HG03558 (cell line): ENCODE results near the gene CHD2.
"Not testable (repeated sequence)": the region's sequence is repeated elsewhere in the genome, so short reads cannot be mapped to it uniquely, and the experiment has no call there.

Source experiments
- ATAC-seq: cut with Tn5 transposase; IDR thresholded peaks from one replicate; pipeline ENCODE4 v1.9.1; 2021; ENCODE audit warnings: moderate number of reproducible peaks; ENCODE audit not compliant: unreplicated experiment; ENCODE audit errors: extremely low read depth

Gene CHD2

DNA sequence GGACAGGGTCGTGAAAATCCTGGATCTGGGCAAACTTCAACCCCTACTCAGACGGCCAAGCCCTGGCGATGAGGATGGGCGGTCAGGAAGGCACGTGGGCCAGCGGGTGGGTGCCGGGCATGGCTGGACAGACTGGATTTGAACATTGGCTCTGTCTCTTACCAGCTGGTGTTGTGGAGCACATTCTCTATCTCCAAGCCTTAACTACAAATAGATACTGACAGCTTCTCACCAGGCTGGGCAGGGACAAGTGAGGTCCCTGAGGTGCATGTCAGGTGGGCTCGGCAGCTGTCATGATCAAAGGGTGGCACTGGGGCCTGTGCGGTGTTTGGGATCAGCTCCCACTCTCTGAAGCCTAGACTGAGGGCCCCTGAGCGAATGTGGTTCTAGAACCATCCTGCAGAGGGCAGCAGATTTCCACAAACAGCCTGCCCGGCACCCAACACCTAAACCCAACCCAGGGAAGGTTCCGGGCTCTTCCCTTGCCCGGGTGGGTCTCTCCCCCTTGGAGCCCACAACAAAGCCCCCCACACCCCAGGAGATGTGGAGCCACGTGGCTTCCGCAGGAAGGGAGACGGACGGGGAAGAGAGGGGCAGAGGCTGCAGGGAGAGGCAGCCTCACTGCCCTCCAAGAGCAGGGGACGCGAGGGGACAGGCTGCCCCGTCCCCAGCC, 130.4 kb downstream of the CHD2 start:
- ATAC-seq, result peak; percentile 69

DNA sequence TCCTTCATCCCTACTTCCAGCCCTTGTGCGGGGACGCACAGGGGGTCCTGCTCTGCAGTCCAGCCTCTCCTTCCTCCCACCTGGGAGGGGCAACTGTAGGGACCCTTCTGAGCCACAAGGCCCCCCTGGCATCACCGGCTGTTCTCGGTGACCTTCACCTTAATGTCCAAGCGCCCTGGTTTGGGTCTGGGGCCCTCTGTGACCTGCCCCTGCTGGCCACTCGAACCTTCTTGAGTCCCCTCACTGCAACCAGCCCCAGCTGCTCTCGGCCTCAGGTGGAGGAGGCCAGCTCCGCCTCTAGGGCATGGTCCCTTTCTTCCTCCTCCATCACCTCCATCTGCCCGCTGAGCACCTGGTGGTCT, 131.0 kb downstream of the CHD2 start:
- ATAC-seq, result no peak

DNA sequence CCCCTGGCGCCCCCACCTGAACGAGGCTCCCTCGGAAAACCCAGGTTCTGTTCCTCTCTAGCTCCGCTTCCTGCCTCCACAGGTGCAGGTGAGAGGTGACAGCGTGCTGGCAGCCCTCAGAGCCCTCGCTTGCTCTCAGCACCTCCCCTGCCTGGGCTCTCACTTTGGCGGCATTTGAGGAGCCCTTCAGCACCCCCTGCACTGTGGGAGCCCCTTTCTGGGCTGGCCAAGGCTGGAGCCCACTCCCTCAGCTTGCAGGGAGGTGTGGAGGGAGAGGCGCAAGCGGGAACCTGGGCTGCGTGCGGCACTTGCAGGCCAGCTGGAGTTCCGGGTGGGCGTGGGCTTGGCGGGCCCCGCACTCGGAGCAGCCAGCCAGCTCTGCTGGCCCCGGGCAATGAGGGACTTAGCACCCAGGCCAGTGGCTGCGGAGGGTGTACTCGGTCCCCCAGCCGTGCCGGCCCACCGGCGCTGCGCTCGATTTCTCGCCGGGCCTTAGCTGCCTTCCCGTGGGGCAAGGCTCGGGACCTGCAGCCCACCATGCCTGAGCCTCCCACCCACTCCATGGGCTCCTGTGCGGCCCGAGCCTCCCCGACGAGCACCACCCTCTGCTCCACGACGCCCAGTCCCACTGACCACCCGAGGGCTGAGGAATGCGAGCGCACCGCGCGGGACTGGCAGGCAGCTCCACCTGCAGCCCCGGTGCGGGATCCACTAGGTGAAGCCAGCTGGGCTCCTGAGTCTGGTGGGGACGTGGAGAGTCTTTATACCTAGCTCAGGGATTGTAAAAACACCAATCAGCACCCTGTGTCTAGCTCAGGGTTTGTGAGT, 131.6 kb downstream of the CHD2 start:
- not testable (repeated sequence) for ATAC-seq

DNA sequence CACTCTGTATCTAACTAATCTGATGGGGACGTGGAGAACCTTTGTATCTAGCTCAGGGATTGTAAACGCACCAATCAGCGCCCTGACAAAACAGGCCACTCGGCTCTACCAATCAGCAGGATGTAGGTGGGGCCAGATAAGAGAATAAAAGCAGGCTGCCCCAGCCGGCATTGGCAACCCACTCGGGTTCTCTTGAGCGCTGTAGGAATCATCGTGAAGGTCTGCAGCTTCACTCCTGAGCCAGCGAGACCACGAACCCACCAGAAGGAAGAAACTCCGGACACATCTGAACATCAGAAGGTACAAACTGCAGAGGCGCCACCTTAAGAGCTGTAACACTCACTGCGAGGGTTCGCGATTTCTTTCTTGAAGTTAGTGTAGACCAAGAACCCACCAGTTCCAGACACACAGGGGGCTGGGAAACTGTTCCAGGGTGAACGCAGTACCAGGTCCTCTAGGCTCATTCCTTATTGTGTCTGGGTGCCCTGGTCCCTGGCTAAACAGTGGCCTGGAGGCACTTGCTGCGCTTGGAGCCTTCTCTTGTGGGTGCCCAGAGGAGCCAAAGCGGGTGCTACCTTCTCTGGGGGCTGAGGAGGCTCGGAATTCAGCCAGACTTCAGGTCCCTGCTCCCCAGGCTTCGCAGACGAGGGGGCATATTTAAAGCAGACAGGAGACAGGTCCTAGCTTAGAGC, 132.5 kb downstream of the CHD2 start:
- not testable (repeated sequence) for ATAC-seq

DNA sequence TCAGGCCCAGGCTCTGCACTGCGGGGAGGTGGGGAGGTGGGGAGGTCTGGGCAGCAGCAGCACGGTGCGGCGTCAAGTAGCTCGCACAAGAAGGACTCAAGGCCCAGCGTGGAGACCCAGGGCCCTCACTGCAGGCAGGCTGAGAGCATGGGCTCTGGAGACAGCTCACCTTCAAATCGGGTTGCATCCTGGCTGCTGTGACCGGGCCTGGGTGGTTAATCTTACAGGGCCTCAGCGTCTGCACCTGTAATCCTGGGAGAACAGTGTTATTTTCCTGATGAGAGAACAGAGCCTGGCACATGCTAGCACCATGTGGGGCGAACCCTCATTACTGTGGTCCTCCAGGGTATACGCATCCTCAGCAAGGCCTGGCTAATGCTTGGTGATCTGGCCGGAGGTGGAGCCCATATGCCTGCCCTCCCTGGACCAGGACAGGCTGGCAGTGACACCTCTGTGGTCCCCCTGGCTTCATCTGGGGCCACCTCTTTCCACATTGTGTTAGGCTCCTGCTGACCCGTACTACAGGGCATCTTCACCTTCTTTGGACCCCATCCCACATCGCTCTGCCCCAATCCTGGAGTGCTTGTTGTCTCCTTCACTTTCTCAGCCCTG, 133.4 kb downstream of the CHD2 start:
- ATAC-seq, result no peak

DNA sequence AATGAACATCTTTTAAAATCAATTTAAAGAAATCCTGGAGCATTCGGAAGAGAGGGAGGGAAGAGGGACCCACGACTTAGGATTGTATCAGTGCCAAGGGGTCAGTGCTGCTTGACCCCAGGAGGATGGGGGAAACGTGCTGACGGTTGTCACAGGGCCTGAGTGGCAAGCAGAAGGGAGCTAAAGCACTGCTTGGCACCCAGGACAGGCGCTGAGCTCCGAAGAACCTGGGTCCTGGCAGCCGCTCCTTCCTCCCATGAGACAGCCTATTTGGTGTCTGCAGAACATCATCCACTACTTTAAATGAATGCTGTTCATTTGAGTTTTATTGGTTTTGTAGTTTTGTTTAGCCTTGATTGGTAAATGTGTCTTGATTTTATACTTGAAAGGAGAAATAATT, 134.4 kb downstream of the CHD2 start:
- ATAC-seq, result no peak

DNA sequence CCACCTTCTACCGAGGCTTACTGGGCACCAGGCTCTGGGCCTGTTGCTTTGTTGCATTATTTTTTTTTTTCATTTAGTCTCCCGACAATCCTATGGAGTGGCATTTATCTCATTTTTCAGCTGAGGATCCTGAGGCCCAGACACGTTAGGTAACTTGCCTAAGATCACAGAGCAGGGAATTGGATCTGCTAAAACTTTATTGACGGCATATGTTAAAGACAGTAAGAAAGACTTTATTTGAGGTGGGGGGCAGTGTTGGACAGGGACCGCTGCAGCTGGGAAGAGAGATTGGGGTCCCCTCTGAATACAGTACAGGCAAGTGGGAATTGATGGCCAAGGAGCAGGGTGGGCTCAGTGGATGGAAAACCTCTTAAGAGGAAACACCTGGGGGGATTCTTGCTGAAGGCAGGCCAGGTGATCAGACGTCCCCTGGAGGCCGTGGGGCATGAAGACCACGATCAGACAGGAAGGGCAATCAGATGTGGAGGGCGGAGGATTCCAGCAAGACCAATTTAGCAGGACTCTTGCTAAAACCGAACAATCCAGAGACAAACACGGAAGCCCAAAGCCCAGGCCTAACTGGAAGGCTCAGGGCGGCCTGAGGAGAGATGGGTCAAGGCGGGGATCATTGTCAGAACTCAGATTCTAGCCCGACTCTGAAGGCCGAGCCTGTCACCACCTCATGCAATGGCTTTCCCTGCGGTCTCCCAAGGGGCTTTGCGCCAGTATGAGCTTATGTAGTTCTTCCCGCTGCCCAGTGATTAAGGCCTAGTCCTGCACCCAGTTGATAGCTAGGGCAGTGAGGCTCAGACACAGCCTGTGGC, 135.2 kb downstream of the CHD2 start:
- no peak for ATAC-seq

DNA sequence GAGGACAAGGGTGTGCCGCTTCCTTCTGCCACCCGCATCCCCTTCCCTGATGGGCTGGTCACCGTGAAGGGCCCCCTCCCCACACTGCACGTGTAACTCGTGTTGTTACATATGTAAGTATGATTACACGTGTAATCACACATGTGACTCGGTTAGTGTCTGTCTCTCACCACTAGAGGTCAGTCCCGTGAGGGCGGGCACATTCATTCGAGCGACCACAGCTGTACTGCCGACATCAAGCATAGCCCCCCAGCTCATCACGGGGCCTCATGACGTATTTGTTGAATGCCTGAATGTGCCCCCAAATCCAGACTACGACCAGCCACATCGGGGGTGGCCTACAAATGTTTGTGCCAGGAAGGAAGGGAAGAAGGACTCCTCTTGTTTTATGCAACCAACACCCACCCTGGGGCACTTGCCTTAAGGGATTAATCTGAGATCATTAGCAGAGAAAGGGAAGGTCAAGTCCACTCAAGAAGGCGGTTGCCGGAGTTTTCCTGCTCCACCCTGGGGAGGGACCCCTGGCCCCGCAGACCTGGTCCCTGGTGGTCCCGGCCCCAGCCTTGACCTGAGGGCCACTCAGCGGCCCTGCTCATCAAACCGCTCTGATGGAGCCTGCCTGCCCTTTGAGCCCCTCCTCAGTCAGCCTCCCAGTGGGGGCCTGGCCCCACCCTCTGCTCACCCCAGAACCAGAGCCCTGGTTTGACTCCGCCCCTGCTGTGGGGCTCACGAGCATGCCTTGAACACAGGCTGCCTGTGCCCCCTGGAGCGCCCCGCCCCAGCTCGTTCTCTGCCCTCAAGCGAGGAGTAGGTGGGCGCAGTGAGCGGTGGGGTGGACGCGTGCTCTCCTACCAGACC, 136.1 kb downstream of the CHD2 start:
- peak; percentile 84 for ATAC-seq

DNA sequence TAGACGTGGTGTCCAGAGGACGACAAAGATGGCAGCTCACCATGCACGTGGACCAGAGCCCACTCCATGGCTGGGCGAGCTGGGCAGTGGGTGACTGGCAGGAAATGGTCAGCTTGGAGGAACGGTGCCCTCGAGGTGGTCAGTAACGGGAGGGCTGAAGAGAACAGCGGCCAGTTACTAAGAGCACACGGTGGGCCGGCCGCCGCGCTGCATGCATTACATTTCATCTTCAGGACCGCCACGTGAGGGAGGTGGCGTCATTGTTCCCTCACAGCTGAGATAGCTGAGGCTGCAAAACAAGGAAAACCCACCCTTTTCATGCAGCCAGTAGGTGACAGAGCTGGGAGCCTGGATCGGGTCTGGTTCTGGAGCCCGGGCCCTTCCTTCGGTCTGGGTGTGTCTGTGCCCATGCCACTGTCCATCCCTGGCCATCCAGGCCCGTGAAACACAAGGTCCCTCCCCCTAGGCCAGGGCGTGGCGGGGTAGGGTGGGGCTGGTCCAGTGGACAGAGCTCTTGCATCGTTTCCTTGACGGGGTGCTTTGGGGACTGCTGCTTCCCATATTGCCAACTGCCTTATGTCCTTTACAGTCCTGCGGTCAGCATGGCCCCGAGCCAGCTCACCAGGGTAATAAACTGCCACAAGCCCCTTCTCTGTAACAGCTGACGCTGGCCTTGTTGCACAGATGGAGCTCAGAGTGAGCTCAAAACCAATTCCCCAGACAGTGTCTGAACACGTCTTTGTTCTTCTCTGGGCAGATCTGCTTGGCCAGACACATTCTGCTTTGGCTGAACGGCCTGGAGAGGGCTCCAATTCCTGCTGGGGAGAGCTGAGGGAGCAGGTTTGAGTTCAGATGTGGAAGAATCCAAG, 137.1 kb downstream of the CHD2 start:
- ATAC-seq, result no peak

DNA sequence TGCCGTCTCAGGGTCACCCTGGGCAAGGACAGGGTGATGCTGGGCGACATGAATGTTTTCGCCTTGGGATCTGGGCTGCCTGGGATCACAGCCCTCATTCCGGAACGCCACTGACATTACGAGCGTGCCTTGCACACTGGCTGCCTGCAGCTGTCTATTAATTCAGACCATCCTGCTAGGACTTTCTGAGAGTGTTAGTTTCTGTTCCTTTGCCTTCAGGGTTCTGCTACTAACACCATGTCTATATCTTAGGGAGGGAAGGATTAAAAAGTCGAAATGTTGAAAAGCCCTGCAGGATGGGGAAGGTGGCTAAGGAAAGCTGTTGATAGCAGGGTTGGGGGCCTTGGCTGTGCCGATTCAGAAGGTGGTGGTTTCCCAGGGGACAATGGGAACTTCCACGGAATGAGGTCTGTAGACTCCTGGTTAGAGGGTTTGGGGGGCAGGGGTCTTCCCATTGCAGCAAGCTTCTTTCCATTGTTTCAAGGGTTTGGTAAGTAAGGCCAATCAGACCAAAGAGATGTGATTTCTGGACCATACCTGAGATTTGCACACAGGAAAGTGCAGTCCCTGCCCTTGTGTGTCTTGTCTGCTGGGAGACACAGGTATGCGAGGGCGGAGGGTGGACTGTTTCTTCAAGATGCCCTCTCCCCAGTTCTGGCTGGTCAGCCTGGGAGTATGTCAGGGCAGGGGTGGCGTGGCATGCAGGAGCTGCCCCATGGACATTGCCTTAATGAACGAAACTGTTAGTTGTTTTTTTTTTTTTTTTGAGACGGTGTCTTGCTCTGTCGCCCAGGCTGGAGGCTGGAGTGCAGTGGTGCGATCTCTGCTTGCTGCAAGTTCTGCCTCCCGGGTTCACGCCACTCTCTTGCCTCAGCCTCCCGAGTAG, 137.9 kb downstream of the CHD2 start:
- ATAC-seq, result no peak

DNA sequence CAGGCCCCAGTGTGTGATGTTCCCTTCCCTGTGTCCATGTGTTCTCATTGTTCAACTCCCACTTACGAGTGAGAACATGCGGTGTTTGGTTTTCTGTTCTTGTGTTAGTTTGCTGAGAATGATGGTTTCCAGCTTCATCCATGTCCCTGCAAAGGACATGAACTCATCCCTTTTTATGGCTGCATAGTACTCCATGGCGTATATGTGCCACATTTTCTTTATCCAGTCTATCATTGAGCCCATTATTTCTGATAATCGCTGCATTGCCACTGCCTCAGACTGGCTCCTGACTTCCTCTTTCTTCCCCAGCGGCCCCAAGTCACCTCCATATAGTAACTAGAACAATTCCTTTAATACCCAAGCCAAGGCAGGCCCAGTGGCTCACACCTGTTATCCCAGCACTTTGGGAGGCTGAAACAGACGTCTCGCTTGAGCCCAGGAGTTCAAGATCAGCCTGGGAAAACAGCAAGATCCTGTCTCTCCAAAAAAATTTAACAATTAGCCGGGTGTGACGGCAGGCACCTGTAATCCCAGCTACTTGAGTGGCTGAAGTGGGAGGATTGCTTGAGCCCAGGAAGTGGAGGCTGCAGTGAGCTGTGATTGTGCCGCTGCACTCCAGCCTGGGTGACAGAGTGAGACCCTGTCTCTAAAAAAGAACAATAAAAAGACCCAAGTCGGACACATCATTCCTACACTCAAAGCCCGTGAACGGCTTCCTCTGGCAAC, 139.6 kb downstream of the CHD2 start:
- ATAC-seq, result not testable (repeated sequence)

DNA sequence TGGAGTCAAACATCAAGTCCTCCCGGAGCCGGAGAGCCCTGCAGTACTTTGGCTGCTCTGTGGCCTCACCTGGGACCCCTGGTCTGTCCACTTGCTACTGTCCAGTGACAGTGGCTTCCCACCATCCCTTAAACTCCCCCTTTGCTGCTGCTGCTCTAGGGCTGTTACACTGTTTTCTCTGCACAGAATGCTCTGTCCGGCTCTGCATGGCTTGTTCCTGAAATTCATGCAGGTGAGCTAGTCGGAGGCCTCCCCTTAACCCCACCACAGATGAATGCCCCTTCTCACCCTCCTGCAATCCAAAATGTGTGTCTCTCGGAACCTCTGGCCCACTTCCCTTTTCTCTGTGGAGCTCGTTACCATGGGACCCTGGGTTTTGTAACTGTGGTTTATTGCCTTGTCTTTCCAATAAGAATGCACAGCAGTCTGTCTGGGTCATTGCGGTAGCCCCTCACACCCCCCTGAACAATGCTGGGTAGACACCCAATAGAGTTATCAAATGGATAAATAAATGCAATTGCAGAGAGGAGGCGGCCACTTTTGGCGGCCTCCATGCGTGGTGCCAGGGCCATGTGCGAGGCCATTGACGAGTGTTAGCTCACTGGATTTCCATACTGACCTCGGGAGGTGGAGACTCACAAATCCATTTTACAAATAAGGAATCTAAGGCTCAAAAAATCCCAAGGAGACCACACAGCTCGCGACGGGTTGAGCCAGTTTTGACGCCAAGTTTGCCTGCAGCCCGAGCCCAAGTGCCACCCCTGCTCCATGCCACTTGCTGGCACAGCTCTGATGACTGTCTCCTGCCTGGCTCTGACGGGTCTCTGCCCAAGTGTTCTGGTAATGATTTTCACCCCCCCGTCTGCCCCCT, 140.4 kb downstream of the CHD2 start:
- ATAC-seq, result no peak

DNA sequence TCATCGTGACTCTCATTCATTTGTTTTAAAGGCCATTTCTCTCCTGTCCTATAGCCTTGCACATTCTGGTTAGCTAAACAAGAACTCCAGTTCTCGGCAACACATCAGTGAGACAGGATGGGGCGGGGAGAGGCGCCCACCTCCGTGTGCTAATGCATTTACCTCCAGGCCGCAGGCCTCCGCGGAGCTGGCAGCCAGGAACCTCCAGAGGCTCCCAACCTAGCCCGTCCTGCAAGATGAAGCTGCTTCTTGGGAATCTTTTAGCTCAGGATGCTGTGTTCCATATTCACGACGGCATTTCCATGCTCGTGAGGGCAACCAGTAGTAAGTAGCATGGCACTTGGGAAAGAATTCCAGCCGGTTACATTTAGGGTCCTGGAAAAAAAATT, 141.0 kb downstream of the CHD2 start:
- no peak for ATAC-seq

DNA sequence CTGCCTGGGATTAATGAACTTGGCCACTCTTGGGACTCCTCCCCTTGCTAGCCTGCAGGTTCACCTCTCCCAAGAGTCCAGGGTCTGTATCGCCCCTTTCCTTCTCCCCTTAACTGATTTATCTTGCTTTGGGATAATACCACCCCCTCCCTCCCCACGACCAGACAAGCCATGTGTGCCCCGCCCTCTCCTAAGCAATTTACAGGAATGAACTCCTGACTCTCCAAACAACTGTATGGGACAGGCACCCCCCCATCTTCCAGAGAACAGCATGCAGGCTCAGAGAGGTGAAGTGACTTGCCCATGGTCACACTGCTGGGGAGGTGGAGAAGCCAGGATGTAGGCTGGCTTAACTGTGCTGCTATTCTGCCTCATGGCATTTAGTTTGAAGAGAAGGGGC, 142.1 kb downstream of the CHD2 start:
- ATAC-seq, result no peak

DNA sequence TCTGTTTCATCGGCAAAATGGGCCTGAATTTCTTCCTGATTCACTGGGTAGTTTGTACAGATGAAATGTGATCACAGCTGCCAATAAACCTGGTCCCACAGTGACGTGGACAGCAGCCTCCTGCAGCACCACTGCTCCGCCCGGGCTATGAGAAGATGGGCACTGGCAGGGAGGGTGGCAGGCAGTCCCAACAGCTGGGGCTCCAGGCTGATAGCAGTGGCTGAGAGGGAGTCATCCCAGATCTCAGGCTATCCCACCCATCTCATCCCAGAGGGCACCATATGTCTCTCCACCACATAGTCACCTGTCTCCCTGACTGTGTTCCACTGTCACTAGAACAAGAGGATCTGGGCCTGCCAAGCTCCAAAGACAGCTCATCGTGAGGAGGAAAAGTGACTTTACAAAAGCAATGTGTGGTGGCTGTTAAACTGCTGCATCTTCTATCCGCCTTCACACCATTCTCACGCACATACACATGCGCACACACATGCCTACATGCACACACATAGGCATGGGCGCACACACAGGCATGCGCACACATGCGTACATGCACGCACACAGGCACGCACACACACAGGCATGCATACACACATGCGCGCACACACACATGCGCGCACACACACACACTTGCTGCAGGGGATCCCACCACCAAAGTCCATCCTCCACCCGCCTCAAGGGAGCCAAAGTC, 142.7 kb downstream of the CHD2 start:
- ATAC-seq, result no peak
